Activated CD4-positive, alpha-beta memory T cell treated with anti-CD3 and anti-CD28 coated beads, Interleukin-2, amount 10 ng/mL, durations not matched to agents 7 days and 5 days (primary cell): ENCODE results near the gene RBM33. TPM values are rescaled to one million over a fixed set of nuclear protein-coding genes. Genes with fewer than 3 reads are reported as not detected.
"Not testable (repeated sequence)": the region's sequence is repeated elsewhere in the genome, so short reads cannot be mapped to it uniquely, and the experiment has no call there.

Experiments used
- CTCF ChIA-PET: fragments of 350-600 bp; sonication (Branson Sonifier 250); formaldehyde crosslinking; loops from one replicate; lab custom pipeline; 2021; ENCODE audit warnings: antibody characterized with exemption, inconsistent platforms; lab: Charles Lee
- POLR2A ChIA-PET: fragments of 350-600 bp; sonication (Branson Sonifier 250); formaldehyde crosslinking; loops from one replicate; lab custom pipeline; 2021; ENCODE audit warnings: antibody characterized with exemption; lab: Charles Lee
- DNase-seq: peaks from one replicate; pipeline ENCODE4 v3.0.0-alpha.2; 2020
- H3K27ac Mint-ChIP-seq: one replicate; pipeline ENCODE4 v1.8.0; 2021; ENCODE audit warnings: mild to moderate bottlenecking, mixed read lengths
- H3K27me3 Mint-ChIP-seq: one replicate; pipeline ENCODE4 v1.8.0; 2021; ENCODE audit warnings: mixed read lengths
- H3K36me3 Mint-ChIP-seq: one replicate; pipeline ENCODE4 v1.8.0; 2021; ENCODE audit warnings: low read depth, mixed read lengths
- H3K4me1 Mint-ChIP-seq: one replicate; pipeline ENCODE4 v1.8.0; 2021; ENCODE audit warnings: mixed read lengths
- H3K4me3 Mint-ChIP-seq: one replicate; pipeline ENCODE4 v1.8.0; 2021; ENCODE audit warnings: mild to moderate bottlenecking, mixed read lengths
- H3K9me3 Mint-ChIP-seq: one replicate; pipeline ENCODE4 v1.8.0; 2021; ENCODE audit warnings: mixed read lengths
- total RNA-seq, 2 experiments: library from RNA; stranded (reverse); gene quantifications; one replicate each; pipeline ENCODE4 v1.2.3, GENCODE V29; 2021

RBM33 gene
- total RNA-seq, 2 experiments from 2014 or later, result 75.8 to 76.5 TPM

DNA sequence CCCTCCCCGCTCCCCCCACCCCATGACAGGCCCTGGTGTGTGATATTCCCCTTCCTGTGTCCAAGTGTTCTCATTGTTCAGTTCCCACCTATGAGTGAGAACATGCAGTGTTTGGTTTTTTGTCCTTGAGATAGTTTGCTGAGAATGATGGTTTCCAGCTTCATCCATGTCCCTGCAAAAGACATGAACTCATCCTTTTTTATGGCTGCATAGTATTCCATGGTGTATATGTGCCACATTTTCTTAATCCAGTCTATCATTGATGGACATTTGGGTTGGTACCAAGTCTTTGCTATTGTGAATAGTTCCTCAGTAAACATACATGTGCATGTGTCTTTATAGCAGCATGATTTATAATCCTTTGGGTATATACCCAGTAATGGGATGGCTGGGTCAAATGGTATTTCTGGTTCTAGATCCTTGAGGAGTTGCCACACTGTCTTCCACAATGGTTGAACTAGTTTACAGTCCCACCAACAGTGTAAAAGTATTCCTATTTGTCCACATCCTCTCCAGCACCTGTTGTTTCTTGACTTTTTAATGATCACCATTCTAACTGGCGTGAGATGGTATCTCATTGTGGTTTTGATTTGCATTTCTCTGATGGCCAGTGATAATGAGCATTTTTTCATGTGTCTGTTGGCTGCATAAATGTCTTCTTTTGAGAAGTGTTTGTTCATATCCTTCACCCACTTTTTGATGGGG lies 42.3 kb downstream of the RBM33 start:
- POLR2A ChIA-PET, result interaction anchor here (1.7 kb wide), 1 partner anchor 43 kb away, joined by 8 read pairs; the partner anchor contains the start of gene RBM33

GRCh38 chr7:155688237-155688636 lies 43.8 kb downstream of the RBM33 start:
- POLR2A ChIA-PET, H3K27ac Mint-ChIP-seq, DNase-seq, CTCF ChIA-PET, H3K9me3 Mint-ChIP-seq, H3K4me3 Mint-ChIP-seq, H3K27me3 Mint-ChIP-seq: not testable (repeated sequence)
- Mint-ChIP-seq H3K36me3 (peaks cover 67% of the 10 kb centered on the region), H3K4me1 (peaks cover 54% of the 10 kb centered on the region)

More for the DNA sequence above, 42.3 kb downstream of the RBM33 start:
- Mint-ChIP-seq H3K36me3 (peaks cover 79% of the 10 kb centered on the region), H3K4me1 (peaks cover 41% of the 10 kb centered on the region)
- H3K9me3 Mint-ChIP-seq, H3K27ac Mint-ChIP-seq, DNase-seq, CTCF ChIA-PET, H3K4me3 Mint-ChIP-seq, H3K27me3 Mint-ChIP-seq: not testable (repeated sequence)

DNA sequence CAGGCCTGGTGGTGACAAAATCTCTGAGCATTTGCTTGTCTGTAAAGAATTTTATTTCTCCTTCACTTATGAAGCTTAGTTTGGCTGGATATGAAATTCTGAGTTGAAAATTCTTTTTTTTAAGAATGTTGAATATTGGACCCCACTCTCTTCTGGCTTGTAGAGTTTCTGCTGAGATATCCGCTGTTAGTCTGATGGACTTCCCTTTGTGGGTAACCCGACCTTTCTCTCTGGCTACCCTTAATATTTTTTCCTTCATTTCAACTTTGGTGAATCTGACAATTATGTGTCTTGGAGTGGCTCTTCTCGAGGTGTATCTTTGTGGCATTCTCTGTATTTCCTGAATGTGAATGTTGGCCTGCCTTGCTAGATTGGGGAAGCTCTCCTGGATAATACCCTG lies 46.2 kb downstream of the RBM33 start:
- not testable (repeated sequence) for H3K4me3 Mint-ChIP-seq, H3K27ac Mint-ChIP-seq, H3K9me3 Mint-ChIP-seq, DNase-seq, H3K27me3 Mint-ChIP-seq
- ChIA-PET POLR2A (interaction anchor here (1.6 kb wide), 1 partner anchor 12 kb away, joined by 4 read pairs; no protein-coding TSS in a partner anchor), CTCF (interaction anchor here (2.6 kb wide), 1 partner anchor 92 kb away, joined by 9 read pairs; no protein-coding TSS in a partner anchor)
- Mint-ChIP-seq H3K36me3 (peaks cover 47% of the 10 kb centered on the region), H3K4me1 (peaks cover 41% of the 10 kb centered on the region)

GRCh38 chr7:155692317-155692716 lies 47.9 kb downstream of the RBM33 start:
- POLR2A ChIA-PET, result interaction anchor here (1.4 to 1.6 kb wide), 2 partner anchors 9 to 10 kb away, joined by 3 to 4 read pairs; no protein-coding TSS in a partner anchor
- no peak overlapping the region for H3K27ac Mint-ChIP-seq
- H3K27me3 Mint-ChIP-seq, result no peaks in the 10 kb centered on the region
- CTCF ChIA-PET, result interaction anchor here (1.2 to 2.6 kb wide), 2 partner anchors 60 to 94 kb away, joined by 3 to 9 read pairs; no protein-coding TSS in a partner anchor
- no peaks in the 10 kb centered on the region for H3K9me3 Mint-ChIP-seq
- no peak for DNase-seq
- H3K36me3 Mint-ChIP-seq, result peaks cover 39% of the 10 kb centered on the region
- peaks cover 44% of the 10 kb centered on the region for H3K4me1 Mint-ChIP-seq
- H3K4me3 Mint-ChIP-seq, result no peak overlapping the region

DNA sequence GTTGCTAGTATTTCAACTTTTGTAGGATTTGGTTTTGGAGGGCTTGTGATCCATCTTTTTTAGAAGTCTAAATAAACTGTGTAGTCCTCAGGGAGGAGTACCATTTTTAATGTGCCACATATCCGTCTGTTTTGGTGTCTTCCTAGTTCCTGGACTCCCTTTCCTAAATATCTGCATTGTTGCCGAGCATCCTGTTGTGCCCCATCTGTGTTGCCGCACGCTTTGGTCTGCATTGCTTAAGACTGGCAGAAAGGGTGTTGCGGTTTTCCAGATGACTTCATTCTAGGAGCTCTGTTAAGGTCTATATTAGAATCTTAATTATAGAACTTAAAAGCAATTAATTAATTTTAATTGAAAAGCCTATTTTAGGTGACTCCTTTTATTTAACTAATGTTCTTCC lies 49.4 kb downstream of the RBM33 start:
- Mint-ChIP-seq H3K27ac (no peak overlapping the region), H3K9me3 (no peaks in the 10 kb centered on the region), H3K27me3 (no peaks in the 10 kb centered on the region), H3K4me1 (peaks cover 44% of the 10 kb centered on the region), H3K36me3 (peaks cover 28% of the 10 kb centered on the region), H3K4me3 (no peak overlapping the region)
- DNase-seq, result no peak
- POLR2A ChIA-PET, result no interaction called here
- CTCF ChIA-PET, result interaction anchor here (1.0 kb wide), 1 partner anchor 95 kb away, joined by 3 read pairs; no protein-coding TSS in a partner anchor

DNA sequence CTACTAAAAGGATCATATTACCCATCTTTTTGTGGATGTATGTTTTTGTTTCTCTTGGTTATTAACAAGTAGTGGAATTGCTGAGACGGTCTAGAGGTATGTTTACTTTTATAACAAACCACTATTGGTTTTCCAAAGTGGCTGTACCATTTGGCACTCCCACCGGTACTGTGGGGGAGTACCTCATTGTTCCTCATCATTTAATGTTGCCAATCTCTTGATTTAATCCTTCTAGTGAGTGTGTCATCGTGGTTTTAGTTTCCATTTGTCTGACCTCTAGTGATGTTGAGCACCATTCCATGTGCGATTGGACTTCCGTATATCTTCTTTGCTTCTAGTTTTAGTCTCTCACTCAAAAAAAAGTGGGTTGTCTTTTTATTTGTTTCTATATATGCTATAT lies 50.4 kb downstream of the RBM33 start:
- Mint-ChIP-seq H3K4me3 (no peak overlapping the region), H3K9me3 (no peaks in the 10 kb centered on the region), H3K4me1 (peaks cover 40% of the 10 kb centered on the region), H3K27me3 (no peaks in the 10 kb centered on the region), H3K27ac (no peak overlapping the region), H3K36me3 (peaks cover 23% of the 10 kb centered on the region)
- DNase-seq, result no peak
- POLR2A ChIA-PET, result no interaction called here
- CTCF ChIA-PET, result no interaction called here

- H3K36me3 Mint-ChIP-seq, result peaks cover 25% of the 10 kb centered on the region
- H3K4me3 Mint-ChIP-seq, result no peak overlapping the region
- ChIA-PET CTCF (no interaction called here), POLR2A (no interaction called here)
- DNase-seq, result no peak
- H3K27me3 Mint-ChIP-seq, result no peaks in the 10 kb centered on the region
- no peaks in the 10 kb centered on the region for H3K9me3 Mint-ChIP-seq
- no peak overlapping the region for H3K27ac Mint-ChIP-seq
- H3K4me1 Mint-ChIP-seq, result peaks cover 30% of the 10 kb centered on the region
Observed at GRCh38 chr7:155696747-155697146, 52.3 kb downstream of the RBM33 start.

GRCh38 chr7:155698633-155699032 lies 54.2 kb downstream of the RBM33 start:
- Mint-ChIP-seq H3K27ac (no peak overlapping the region), H3K27me3 (no peaks in the 10 kb centered on the region), H3K4me1 (peaks cover 28% of the 10 kb centered on the region), H3K4me3 (no peak overlapping the region), H3K36me3 (peaks cover 43% of the 10 kb centered on the region), H3K9me3 (no peaks in the 10 kb centered on the region)
- no peak for DNase-seq
- ChIA-PET CTCF (interaction anchor here (1.1 kb wide), 1 partner anchor 20 kb away, joined by 4 read pairs; no protein-coding TSS in a partner anchor), POLR2A (no interaction called here)

DNA sequence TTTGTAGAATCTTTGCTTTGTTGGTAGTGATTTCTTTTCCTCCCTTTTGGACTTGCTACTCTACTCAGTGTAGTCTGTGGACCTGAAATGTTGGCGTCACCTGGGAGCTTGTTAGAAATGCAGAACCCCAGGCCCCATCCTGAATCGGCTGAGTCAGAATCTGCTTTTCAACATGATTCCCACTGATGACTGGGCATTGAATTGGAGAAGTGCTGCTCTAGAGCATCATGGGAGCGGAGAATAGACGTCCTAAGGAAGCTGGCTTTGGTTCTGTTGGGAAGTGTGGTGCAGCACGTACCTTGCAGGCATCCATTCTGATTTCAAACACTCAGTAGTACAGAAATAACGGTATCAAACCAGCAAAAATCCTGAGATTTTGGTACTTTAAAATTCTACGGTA lies 54.7 kb downstream of the RBM33 start:
- no peaks in the 10 kb centered on the region for H3K27me3 Mint-ChIP-seq
- POLR2A ChIA-PET, result no interaction called here
- peaks cover 48% of the 10 kb centered on the region for H3K36me3 Mint-ChIP-seq
- no peak for DNase-seq
- CTCF ChIA-PET, result no interaction called here
- H3K4me3 Mint-ChIP-seq, result no peak overlapping the region
- no peaks in the 10 kb centered on the region for H3K9me3 Mint-ChIP-seq
- H3K27ac Mint-ChIP-seq, result no peak overlapping the region
- H3K4me1 Mint-ChIP-seq, result peaks cover 30% of the 10 kb centered on the region

DNA sequence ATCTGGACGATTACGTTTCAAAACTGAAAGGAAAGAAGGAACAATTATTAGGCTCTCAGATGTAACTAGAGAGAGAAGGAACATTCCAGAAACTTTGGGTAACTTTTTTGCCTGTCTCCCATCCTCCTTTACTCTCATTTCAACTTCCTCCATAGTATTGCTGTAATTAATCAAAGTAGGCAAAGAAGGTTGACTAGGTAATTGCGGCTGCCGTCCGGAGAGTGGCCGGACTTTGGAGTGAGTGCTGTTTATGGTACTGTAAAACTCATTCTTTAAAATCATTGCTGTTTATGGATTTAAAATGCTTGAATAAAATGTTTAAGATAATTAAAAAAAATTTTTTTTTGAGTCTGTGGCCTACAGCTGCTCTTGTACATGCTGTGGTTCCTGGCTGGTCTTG lies 56.4 kb downstream of the RBM33 start:
- Mint-ChIP-seq H3K4me1 (peaks cover 25% of the 10 kb centered on the region), H3K4me3 (no peak overlapping the region), H3K36me3 (peaks cover 49% of the 10 kb centered on the region), H3K27ac (no peak overlapping the region), H3K9me3 (no peaks in the 10 kb centered on the region), H3K27me3 (no peaks in the 10 kb centered on the region)
- ChIA-PET CTCF (no interaction called here), POLR2A (interaction anchor here (0.8 kb wide), 1 partner anchor 9 kb away, joined by 3 read pairs; no protein-coding TSS in a partner anchor)
- DNase-seq, result no peak

DNA sequence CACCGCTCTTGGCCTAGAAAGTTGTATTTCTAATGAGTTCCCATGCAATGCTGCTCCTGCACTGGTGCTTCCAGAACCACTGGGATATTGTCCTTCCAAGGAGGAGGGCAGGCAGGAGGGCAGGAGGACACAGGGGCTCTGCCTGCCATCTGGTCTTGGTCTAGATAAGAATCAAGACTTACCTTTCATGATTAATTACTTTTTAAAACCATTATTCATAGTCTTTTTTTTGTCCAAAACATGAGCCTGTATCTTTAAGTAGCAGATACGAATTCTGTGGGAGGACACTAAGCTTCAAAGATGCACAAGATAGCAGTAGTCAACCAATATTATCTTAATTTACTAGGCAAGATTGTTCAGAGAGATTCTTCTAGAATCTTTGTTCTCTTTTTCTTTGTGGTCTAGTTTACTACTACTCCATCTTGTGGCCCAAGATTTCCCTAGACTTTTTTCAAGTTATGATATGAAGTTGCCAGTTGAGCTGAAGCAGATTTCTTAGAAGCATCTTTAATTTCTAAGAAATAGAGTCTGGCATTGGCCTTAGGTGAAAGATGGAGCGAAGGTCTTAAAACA lies 57.6 kb downstream of the RBM33 start:
- H3K4me1 Mint-ChIP-seq, result peaks cover 19% of the 10 kb centered on the region
- ChIA-PET POLR2A (interaction anchor here (1.1 kb wide), 1 partner anchor 11 kb away, joined by 4 read pairs; no protein-coding TSS in a partner anchor), CTCF (interaction anchor here (1.3 to 1.6 kb wide), 2 partner anchors 39 to 103 kb away, joined by 3 to 6 read pairs; no protein-coding TSS in a partner anchor)
- no peak overlapping the region for H3K27ac Mint-ChIP-seq
- no peak overlapping the region for H3K4me3 Mint-ChIP-seq
- H3K36me3 Mint-ChIP-seq, result peaks cover 48% of the 10 kb centered on the region
- no peaks in the 10 kb centered on the region for H3K9me3 Mint-ChIP-seq
- H3K27me3 Mint-ChIP-seq, result no peaks in the 10 kb centered on the region
- no peak for DNase-seq

GRCh38 chr7:155702616-155703015 lies 58.2 kb downstream of the RBM33 start:
- Mint-ChIP-seq H3K27me3 (no peaks in the 10 kb centered on the region), H3K27ac (no peak overlapping the region), H3K36me3 (peaks cover 49% of the 10 kb centered on the region), H3K4me1 (peaks cover 19% of the 10 kb centered on the region), H3K9me3 (no peaks in the 10 kb centered on the region), H3K4me3 (no peak overlapping the region)
- DNase-seq, result no peak
- POLR2A ChIA-PET, result interaction anchor here (1.1 kb wide), 1 partner anchor 11 kb away, joined by 4 read pairs; no protein-coding TSS in a partner anchor
- CTCF ChIA-PET, result interaction anchor here (1.3 to 1.6 kb wide), 2 partner anchors 38 to 104 kb away, joined by 3 to 6 read pairs; no protein-coding TSS in a partner anchor
